Choroid plexus epithelial cell (primary cell): ENCODE results near the gene TTC4.

Experiments
- DNase-seq: peaks from one replicate; pipeline ENCODE4 v3.0.0-alpha.2; 2010; ENCODE audit warnings: low read depth
- H3K4me3 ChIP-seq: 2 replicates; pipeline ENCODE4 v1.5.1; 2011; ENCODE audit warnings: low read depth, mild to moderate bottlenecking, control low read depth, low read length, moderate library complexity
- TF ChIP-seq, protein P1 (sequence below): conservative IDR thresholded peaks from 2 replicates; pipeline ENCODE4 v1.5.1; 2011; ENCODE audit warnings: low read depth, mild to moderate bottlenecking, control low read depth, inconsistent platforms, low read length, moderate library complexity

Gene TTC4

DNA sequence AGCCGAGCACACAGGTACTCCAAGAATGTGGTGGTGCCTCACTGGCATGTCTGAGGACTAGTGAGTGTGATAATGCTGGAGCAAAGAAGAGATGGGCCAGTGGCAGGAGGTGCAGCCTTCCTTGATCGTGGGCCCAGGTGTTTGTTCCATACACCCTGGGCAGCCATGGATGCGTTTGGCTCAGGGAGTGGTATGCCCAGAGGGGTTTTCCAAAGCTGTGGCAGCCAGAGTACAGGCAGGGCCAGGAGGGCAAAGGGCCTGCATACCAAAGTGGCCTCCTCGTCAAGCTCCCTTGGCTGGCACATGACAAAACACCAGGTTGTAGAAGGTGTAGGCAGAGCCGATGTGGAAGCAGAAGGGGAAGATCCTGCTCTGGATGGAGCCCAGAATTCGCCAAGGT lies 29.6 kb downstream of the TTC4 start:
- TF ChIP-seq, protein P1, sequence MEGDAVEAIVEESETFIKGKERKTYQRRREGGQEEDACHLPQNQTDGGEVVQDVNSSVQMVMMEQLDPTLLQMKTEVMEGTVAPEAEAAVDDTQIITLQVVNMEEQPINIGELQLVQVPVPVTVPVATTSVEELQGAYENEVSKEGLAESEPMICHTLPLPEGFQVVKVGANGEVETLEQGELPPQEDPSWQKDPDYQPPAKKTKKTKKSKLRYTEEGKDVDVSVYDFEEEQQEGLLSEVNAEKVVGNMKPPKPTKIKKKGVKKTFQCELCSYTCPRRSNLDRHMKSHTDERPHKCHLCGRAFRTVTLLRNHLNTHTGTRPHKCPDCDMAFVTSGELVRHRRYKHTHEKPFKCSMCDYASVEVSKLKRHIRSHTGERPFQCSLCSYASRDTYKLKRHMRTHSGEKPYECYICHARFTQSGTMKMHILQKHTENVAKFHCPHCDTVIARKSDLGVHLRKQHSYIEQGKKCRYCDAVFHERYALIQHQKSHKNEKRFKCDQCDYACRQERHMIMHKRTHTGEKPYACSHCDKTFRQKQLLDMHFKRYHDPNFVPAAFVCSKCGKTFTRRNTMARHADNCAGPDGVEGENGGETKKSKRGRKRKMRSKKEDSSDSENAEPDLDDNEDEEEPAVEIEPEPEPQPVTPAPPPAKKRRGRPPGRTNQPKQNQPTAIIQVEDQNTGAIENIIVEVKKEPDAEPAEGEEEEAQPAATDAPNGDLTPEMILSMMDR, result no peak
- no peak for DNase-seq
- no peak overlapping the region for H3K4me3 ChIP-seq

DNA sequence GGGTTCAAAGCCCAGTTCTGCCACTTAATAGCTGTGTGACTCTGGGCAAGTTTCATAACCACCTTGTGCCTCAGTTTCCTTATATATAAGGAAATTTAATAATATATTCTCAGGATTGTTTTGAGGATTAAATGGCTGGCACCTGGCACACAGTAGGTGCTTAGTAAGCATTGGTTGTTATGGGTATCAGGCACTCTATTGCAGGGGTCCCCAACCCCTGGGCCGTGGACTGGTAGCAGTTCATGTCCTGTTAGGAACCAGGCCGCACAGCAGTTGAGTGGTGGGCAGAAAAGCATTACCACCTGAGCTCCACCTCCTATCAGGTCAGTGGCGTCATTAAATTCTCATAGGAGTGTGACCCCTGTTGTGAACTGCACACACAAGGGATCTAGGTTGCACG lies 30.2 kb downstream of the TTC4 start:
- TF ChIP-seq, protein P1, result no peak
- DNase-seq, result no peak
- H3K4me3 ChIP-seq, result no peak overlapping the region

DNA sequence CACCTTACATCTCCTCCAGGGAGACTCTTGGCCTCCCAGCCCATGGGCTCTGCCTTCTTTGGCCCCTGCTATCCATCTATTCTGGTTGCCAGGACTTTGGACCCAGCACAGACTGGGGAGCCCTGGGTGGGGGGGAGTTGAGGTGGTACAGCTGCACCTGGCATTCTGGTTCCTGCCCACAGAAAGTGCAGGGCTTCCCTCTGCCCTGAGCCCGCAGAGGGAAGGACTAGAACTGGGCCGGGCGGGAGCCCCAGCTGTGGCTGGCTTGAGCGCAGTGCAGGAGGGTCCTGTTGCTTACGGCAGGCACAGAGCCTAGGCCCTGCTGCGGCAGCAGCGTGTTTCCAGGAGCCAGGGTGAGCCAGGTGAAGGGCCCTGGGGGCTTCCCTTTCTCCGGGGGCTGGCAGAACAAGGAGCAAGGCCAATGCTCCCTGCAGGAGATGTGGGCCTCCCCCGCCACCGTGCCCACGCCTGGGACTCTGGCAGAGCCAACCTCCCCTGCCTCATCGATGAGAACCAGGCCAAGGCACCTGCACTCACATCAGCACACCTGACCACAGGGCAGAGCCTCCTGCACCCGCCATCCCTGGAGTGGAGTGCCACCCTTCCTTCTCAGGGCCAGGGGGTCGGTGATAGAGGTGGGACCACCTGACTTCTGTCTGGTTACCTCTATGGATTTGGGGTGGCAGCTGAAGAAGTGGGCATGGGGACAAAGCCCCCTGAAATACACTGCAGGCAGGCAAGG lies 32.6 kb downstream of the TTC4 start:
- TF ChIP-seq, protein P1, result no peak
- DNase-seq, result no peak

DNA sequence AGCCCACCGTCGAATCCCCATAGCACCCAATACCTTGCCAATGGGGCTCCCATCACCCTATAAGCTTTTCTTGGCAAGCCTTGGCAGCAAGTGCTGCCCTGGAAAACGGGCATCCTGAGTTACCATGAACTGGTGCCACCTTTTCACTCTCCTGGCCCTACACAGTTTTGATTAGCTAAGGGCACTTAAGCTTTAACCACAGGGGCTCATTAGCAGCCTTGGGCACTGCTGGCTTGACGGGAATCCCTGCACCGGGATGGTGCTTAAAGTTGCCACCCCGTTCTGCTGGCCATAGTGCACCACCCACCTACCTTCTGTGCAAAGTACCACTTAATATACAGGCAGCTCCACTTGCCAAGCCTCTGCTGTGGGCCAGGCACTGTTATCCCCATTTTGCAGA lies 34.9 kb downstream of the TTC4 start:
- H3K4me3 ChIP-seq, result no peak overlapping the region
- DNase-seq, result no peak
- TF ChIP-seq, protein P1, result no peak

More for the DNA sequence above, 32.6 kb downstream of the TTC4 start:
- H3K4me3 ChIP-seq, result no peak overlapping the region

DNA sequence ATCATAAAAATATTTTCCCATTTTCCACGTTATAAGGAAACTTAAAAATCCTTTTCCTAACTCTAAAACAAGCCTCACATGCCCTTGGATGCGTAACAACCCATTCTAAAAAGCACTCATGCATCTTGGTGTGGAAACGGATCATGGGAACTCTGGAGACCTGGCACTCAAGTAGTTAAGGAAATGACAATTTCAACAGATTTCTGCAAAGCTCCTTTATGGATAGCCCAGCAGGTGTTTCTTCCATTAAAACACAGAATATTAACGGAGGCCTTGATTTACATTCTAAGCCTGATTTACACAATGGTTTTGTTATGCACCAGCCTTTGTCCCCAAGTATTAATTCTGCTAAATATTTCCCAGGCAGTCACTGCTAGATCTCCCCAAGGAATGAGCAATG lies 35.8 kb downstream of the TTC4 start:
- TF ChIP-seq, protein P1, result no peak

DNA sequence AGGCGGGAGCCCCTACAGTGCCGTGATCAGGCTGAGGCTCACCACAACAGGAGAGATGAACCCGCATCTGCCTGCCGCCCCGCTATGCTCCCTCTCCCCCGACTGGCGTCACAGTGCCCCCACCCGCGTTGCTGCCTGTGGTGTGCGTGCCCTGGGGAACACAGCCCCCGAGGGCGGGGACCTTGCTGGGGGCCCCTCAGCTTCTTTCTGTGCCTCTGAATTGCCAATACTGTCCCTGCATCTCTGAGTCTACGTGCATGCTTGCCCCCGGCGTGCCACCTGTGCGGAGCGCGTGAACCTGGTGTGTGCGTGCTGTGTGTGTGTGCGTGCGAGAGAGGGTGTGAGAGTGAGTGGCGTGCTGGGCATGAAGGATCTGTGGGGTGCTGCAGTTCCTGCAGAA lies 38.4 kb downstream of the TTC4 start:
- TF ChIP-seq, protein P1, result no peak
- H3K4me3 ChIP-seq, result no peak overlapping the region
- DNase-seq, result no peak

More for the DNA sequence above, 35.8 kb downstream of the TTC4 start:
- DNase-seq, result no peak
- no peak overlapping the region for H3K4me3 ChIP-seq

DNA sequence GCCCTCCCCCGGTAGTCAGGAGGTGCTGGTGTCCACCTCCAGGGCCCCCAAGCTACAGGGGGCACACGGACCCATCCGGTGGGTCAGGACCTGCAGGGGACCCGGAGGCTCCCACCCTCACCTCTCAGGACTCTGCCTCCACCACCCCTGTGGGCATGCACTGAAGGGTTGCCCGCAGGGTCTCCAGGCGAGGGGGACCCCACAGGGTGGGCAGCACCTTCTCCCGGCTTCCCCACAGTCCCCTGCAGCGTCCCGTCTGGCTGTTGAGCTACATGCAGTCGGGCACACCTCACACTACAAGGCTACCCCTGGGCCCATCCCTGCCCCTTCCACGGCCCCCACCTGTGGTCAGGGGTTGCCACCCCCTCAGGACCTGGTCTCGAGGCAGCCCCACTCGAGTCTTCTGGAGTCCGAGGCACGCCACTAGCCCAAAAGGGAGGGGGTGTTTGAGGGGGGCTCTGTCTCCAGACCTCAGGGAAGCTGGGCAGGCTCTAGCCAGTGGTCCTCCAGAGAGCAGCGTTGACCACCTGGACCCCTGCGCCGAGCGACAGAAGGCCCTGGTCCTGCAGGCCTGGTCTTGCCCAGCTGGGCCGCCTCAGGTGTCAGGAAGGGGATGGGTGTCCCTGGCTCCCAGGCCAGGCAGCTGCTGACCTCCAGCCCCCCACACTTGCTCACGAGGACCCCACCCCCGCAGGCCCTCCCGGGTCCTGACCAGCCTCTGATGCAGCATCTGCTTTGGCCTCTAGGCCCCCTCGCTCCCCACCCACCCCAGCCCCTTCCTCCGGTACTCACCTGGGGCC lies 39.0 kb downstream of the TTC4 start:
- DNase-seq, result no peak
- no peak overlapping the region for H3K4me3 ChIP-seq
- TF ChIP-seq, protein P1, result no peak
